Hematopoietic multipotent progenitor cell treated with erythropoietin and hydrocortisone succinate and interleukin-3 and kit ligand, for 6 days (in vitro differentiated cells): Measurements from ENCODE around the gene CSNK1A1.
A peak's percentile ranks its signal among the peaks of the same experiment; 100 is the strongest.
"Not testable (repeated sequence)": the region's sequence is repeated elsewhere in the genome, so short reads cannot be mapped to it uniquely, and the experiment has no call there.

Experiments
- DNase-seq: peaks from one replicate; pipeline ENCODE4 v3.0.0-alpha.2; 2015

The CSNK1A1 gene

DNA sequence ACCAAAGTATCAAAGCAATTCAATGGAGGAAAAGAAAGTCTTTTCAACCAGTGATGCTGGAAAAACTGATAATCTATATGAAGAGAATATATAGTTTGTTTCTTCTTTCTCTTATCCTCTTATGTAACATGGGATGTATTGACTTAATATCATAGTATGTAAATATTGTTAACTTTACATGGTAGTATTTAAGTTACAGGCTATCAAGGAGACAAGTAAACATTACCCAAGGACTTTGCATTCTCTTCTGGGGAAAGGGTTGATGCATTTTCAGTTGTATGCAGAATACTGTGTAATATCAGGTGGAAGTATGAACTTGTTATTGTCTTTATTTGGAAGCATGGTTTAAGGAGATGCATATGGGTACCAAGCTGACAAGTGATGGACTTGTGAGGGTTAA, 20.9 kb upstream of the CSNK1A1 start:
- no peak for DNase-seq

DNA sequence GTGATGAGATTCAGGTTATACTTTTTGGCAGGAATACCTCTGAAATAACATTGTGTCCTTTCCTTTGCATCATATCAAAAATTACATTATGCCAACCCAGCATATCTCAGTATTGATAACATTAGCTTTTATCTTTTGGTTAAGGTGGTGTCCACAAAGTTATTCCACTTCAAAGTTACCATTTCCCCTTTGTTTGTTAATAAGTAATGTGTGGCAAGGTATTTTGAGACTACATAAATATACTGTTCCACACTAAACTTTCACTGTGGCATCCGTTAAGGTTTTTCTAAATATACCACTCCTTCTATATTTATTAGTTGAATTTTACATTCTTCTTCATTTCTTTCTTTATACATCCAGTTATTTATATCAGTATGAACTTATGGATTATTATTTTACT, 16.0 kb upstream of the CSNK1A1 start:
- no peak for DNase-seq

DNA sequence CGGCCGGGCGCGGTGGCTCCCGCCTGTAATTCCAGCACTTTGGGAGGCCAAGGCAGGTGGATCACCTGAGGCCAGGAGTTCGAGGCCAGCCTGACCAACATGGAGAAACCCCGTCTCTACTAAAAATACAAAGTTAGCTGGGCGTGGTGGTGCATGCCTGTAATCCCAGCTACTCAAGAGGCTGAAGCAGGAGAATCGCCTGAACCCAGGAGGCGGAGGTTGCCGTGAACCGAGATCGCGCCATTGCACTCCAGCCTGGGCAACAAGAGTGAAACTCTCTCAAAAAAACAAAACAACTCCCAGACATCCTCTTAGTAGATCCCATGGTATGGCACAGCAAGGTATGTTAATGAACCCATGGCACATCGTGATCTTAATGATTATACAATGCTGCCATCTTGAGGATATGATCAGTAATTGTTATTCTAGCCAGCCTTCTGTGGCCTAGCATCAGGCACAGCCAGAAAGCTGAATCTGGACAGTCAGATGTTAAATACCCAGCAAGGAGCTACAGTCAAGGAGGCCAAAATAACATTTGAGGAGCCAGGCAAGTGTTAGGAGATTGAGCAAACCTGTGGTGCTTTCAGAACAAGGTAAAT, 13.4 kb upstream of the CSNK1A1 start:
- DNase-seq = peak; percentile 94

DNA sequence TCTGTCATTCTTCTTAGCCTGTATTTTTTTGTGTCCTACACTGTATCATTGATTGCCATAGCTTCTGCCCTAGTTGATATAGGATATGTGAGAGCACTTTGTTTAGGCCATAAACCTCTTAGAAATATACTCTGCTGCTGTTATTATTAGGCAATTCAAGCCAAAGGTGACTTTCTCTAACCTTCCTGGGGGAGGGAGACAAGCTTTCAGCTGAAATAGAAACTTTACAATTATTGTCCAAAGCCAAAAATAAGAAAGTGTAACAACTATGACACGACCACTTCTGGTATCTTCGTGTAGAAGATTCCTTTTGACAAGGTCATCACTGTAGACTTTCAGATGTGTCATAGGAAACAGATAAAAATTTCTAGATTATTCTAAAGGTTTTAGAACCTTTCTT, 12.2 kb upstream of the CSNK1A1 start:
- no peak for DNase-seq

DNA sequence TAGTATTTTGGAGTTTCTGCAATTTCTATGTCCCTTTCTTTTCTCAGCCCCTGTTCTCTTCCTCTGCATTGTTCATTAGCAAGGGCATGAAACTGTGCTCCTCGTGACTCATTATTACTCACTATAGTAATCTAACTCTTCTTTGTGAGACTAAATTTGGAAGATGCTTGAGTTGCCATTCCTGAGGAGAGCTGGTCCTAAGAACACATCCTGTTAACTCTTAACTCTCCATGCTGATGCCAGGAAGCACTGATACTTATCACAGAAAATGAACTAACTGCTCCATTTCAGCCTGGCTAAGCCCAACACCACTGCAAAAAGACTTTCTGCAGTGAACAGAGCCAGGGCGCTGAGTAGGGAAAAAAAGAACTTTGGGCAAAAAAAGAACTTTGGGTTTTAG, 10.6 kb upstream of the CSNK1A1 start:
- DNase-seq = no peak

DNA sequence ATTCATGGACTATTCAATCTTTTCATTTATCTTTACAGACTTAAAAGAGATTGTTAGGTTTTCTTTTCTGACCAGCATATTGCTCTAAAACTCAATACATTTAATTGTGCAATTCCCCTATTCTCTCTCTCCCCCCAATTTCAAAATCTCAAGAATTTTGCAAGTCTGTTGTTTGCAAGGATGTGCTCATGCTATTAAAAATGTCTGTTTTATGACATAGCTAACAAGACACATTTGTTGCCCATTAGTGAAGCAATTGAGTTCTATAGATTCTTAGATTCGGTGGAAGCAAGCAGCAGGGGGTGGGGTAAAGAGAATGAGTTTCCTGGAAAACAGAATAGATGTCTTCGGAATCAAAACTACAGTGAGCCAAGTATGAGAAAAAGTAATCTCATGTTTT, 8.5 kb upstream of the CSNK1A1 start:
- DNase-seq = no peak

DNA sequence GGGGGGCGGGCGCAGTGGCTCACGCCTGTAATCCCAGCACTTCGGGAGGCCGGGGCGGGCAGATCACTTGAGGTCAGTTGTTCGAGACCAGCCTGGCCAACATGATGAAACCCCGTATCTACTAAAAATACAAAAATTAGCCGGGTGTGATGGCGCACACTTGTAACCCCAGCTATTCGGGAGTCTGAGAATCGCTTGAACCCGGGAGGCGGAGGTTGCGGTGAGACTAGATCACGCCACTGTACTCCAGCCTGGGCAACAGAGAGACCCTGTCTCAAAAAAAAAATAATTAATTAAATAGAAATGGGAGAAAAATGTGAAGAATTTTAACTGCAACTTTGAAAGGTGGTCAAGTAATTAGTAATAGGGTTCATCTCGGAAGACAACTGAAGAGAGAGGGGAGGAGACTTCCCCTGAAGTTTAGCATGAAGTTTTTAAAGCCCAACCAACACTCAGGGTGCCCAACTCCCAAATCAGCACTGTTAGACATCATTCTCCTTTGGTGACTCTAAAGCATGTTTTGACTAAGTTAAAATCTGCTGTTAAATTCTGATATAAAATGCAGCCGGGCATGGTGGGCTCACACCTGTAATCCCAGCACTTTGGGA, 1.4 kb upstream of the CSNK1A1 start:
- no peak for DNase-seq

DNA sequence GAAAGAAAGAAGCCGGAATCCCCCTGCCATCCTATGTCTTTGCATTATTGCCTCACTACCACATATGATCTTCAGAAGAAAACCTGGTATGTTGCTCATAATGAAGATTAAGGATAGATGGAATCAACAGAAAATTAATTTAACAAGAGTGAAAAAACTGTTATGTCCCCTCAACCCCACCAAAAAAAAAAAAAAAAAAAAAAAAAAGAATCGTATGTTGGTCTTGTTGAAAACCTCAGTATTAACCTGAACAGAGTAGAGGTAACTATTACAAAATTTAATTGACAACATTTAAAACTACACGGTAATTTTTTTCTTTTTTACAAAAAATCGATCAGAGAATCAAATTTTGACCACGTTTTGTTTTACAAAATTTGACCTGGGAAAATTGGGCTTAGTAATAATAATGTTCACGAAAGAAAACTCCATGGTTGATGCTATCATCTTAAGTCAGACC, 827 bp upstream of the CSNK1A1 start:
- DNase-seq = no peak

DNA sequence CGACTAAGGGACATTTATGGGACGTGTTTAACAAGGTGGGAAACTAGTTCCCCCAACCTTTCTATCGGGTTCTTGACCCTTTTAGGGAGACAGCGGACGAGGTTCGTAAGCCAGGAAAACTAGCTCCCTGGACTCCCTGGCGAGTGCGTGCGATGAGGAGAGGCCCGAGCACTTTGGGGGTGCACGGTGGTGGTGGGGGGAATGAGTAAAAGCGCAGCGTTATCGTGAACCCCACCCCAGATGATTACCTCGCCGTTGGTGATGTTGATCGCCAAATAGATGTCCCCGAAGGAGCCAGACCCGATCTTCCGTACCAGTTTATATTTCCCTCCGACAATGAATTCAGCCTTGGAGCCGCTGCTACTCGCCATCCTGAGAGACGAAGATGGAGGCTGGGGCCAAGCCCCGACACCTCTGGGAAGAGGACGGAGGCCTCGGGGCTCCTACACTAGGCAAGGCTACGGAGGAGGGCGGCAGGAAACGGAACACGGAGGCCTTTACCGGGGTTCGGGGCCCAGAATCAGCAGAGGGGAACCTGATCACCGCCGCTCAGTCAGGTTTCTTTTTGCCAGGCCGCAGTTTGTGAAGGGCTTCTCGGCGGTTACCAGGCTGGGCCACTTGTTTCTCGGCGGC, 529 bp downstream of the CSNK1A1 start:
- peak; percentile 50 for DNase-seq

DNA sequence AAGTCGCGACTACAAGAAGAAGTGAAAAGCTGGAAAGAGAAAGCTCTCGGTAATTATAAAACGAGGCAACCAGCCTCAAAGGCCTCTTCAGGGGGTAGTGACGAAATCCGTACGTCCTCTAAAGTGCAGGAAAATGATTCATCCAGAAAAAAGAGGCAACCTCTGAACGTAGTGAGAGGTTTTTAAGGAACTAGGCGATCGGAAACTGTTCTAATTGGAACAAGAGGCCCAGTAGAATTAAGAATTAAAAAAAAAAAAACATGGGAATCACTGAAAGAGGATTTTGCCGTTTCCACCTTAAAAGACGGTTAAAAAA, 1.0 kb downstream of the CSNK1A1 start:
- peak; percentile 38 for DNase-seq

DNA sequence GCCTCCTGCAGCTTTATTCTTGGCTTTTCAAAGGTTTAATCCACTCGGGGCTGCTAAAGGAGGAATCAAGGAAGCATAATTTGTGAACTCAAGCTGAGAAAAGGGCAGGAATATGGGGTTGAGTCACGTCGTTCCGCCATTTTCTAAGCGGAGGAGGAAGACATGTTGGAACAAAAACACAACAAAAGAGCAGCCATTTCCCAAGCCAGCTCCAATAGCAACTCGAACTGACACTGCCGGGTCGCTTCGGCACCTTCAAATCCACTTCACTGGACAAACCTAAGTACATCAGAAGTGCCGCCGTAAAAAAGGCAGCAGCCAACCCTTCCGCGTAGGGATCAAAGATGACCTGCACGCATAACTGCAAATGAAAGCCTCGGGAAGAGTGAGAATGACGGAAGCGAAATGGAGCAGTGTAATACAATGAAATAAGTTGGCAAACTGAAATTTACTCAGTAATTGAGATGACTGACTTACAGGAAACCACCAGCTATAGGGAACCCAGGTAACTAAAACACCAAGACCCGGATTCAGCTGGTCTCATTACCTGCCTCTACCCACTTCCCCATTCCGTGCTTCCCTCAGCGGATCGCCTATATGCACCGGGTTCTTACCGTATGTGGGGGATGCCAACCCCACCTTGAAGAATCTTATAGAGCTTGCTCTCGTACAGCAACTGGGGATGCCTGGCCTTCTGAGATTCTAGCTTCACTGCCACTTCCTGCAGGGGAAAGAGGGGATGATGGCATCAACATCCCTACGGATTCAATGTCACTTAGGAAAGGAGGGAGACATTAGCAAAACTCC, 1.6 kb downstream of the CSNK1A1 start:
- peak; percentile 73 for DNase-seq

DNA sequence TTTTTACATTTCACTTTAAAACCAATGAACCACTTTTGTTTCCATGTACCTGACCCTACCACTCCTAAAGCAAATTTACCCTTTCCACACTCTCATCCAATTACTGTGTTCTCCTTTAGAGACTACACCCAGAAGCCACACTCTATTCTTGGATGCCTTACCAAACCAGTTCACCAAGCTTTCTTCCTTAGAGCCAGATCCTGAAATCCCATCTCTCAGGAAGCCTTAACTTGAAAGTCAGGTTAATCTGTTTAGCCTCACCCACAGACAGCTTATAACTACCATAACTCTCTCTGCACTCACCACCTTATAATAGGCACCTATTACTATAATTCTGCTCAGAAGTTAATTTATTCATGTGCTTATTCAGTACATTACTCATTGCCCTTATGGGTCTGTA, 4.3 kb downstream of the CSNK1A1 start:
- no peak for DNase-seq

DNA sequence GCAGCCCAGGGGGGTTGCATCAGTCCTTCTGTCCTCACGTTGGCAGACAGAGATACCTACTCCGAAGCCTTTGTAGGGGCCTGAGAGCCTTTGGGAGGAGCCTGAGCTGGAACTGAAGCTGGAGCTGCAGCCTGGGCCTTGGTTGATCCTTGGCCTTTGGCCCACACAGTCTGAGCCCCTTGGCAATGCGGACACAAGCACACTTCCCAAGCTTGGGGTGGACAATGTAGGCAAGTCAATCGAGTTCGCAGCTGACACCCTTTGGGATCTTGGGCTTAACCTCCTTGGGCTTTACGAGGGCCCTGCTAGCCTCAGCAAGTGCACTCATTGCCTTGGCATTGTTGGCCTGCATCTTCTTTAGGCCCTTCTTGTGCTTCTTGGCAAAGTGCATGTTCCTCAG, 5.9 kb downstream of the CSNK1A1 start:
- DNase-seq = no peak

DNA sequence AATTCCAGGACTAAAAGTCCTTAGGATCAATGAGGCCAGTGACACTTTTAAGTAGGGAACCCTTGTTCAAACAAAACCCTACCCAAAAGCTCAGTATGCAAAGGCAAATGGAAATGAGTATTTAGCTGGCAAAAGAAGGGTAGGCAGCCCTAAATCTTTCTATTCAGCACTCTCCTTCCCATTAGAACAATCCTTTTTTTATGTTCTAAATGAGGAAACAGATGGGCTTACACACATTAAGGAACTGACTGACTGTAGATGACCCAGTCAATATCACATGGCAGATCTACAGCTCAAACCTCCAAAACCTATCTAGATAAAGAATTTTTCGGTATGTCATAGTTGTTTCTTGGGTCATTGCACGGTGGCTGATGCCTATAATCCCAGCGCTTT, 7.2 kb downstream of the CSNK1A1 start:
- DNase-seq = peak; percentile 64

DNA sequence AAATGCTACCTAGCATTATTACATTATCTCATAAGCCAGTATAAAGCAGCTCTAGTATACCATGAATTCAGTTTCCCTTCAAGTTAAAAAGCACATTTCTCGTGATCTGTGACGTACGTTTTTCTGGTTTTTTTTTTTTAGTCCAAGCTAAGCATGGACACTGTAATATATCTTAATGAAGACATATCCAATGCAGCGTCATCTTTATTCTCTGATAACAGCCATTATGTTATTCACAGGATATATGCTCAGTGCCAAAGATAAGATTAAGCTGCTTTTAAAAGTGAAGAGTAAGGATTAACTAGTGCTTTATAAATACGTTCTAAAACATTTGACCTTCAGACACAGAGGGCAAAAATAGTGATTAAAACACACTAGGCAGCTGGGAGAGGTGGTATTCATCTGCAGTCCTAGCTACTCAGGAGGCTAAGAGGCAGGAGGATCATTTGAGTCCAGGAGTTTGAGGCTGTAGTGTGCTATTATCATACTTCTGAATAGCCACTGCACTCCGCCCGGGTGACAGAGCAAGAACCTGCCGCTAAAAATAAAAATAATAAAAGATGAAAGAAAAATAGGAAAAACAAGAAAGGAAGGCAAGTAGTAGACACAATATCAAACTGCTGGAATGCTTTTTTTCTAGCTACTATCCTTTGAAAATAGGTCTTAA, 7.7 kb downstream of the CSNK1A1 start:
- peak; percentile 62 for DNase-seq

DNA sequence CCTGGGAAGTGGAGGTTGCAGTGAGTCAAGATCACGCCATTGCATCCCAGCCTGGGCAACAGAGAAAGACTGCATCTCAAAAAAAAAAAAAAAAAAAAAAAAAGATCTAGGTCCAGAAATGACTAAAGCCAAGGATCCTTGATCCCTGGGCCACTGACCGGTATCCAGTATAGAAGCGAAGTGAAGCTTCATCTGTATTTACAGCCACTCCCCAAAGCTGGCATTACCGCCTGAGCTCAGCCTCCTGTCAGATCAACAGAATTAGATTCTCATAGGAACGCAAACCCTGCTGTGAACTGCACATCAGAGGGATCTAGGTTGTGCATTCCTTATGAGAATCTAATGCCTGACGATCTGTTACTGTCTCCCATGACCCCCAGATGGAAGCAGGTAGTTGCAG, 9.3 kb downstream of the CSNK1A1 start:
- no peak for DNase-seq

DNA sequence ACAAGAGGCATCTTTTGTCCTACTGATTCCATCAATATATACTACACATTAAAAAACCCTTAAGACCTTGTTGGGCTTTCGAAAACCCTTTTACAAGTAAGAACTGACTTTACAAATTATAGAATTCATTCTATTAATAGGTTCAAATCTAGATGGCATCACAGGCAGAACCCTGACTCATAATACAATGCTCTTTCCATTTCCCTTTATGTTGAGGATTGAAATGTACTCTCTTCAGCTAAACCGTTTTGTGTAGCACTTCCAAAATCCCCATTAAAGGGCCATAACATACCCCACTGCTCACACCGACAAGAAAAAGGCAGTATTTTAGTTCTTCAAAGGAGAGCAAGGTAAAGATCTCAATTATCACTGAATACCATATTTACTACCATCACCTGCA, 11.2 kb downstream of the CSNK1A1 start:
- no peak for DNase-seq

DNA sequence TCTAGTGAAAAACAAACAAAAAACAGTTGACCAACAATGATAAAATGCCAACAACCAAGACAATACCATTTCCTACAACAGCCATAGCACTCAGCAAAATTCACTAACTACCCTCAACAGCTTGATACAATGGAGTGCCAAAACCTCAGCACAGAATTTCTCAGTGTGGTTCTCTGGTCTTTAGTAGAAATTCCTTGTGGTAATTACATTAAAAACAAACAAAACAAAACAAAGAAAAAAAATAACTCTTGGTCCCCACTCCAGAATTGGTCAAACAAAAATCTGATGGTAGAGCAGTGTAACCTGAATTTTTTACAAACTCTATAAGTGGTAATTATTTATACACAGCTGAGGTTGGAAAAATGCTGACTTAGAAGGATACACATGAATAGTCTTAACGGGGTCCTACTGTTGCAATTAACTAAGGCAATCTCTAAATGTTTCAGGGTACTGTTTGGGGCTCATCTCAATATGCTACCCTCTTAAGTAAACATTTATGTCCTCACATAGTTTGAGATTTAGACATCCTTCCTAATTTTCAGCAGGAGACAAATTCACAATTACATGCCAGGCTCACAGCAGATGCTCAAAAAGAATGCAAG, 13.8 kb downstream of the CSNK1A1 start:
- no peak for DNase-seq

DNA sequence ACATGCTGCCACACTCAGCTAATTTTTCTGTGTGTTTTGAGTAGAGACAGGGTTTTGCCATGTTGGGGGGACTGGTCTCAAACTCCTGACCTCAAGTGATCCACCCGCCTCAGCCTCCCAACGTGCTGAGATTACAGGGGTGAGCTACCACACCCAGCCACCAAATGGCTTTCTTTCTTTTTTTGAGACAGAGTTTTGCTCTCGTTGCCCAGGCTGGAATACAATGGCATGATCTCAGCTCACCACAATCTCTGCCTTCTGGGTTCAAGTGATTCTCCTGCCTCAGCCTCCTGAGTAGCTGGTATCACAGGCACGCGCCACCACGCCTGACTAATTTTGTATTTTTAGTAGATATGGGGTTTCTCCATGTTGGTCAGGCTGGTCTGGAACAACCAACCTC, 15.5 kb downstream of the CSNK1A1 start:
- DNase-seq = not testable (repeated sequence)

DNA sequence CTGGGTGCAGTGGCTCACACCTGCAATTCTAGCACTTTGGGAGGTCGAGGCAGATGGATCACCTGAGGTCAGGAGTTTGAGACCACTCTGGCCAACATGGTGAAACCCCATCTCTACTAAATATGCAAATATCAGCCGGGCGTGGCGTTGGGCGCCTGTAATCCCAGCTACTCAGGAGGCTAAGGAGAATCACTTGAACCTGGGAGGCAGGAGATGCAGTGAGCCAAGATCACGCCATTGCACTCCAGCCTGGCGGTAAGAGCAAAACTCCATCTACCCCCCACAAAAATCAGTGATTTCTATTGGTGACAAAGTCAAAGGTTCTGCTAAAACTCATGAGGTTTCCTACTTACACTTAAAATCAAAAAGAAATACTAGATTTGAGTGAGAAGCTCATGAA, 18.8 kb downstream of the CSNK1A1 start:
- DNase-seq = no peak

DNA sequence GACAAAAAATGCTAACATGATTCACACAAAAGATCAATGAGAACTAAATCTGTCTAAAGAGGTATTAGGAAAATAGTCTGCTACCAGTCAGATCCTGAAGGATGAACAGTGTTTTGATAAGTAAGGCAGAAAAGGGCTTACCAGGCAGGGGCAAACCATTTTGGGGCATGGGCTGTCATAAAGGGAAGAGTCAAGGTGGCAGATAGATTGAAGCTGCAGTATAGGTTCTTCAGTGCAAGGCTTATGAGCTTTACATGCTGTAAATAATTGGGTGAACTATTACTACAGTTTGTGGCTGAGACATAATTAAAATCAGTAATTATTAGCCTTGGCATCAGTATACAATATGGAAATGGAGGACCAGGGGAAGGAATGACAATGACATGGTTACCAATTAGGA, 21.8 kb downstream of the CSNK1A1 start:
- DNase-seq = no peak

DNA sequence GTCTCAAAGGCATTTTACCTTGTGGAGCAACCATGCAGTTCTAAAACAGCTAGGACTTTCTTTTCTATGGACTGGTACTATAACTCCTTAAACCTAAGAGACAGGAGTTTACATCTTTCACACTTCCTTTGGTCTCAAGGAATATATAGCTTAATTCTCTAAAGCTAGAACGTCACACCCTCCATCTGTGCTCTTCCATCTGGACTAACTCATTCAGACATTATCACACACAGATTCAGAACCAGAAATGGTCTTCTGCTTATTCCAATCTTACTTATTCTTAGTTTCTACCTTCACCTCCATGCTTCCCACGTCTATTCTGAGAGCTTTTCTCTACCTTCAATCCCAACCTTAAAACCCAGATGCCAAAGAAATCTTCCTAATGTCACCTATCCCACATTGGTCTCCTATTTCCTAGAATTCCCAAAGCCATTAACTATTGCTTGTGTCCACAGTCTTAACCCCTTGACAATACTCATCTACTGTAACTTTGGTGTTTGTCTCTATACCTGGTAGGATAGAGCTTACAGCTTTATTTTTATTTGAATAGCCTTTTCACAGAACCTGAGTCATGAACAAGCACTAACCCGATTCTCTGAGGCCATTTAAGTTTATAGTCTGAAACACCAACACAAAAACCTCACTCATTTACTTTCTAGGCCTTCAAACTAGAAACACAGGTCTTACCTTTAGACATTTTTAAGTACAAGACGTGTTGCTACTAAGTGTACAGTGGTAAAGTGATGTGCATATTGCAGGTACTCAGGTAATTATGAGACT, 22.8 kb downstream of the CSNK1A1 start:
- DNase-seq = no peak
